Neural cell (in vitro differentiated cells): Measurements from ENCODE around the gene P4HA2. TPM values are rescaled to one million over a fixed set of nuclear protein-coding genes. Genes with fewer than 3 reads are reported as not detected.

ENCODE experiments used
- H2AFZ ChIP-seq: fragments of 200-600, 300-800 bp; sonication (generic), shearing (Covaris generic); 2 replicates; pipeline ENCODE4 v1.6.0; 2014; ENCODE audit warnings: low read depth, mild to moderate bottlenecking, antibody characterized with exemption, low read length, moderate library complexity
- H3F3A ChIP-seq: fragments of 200-600 bp; shearing (Covaris generic); 2 replicates; pipeline ENCODE4 v1.6.1; 2016; ENCODE audit warnings: mild to moderate bottlenecking, moderate library complexity, mixed read lengths, antibody characterized with exemption, low read length; ENCODE audit not compliant: insufficient read depth, poor library complexity, severe bottlenecking
- H3K27ac ChIP-seq: fragments of 200-600, 300-800 bp; sonication (generic), shearing (Covaris generic); 2 replicates; pipeline ENCODE4 v1.5.1; 2014; ENCODE audit warnings: mild to moderate bottlenecking, low read length, moderate library complexity
- H3K27me3 ChIP-seq: fragments of 300-800, 200-600 bp; sonication (generic), shearing (Covaris generic); 2 replicates; pipeline ENCODE4 v1.6.0; 2014; ENCODE audit warnings: mild to moderate bottlenecking, low read depth, low read length, moderate library complexity; ENCODE audit not compliant: insufficient read depth
- H3K36me3 ChIP-seq: fragments of 300-800, 200-600 bp; sonication (generic), shearing (Covaris generic); 2 replicates; pipeline ENCODE4 v1.5.1; 2014; ENCODE audit warnings: mild to moderate bottlenecking, antibody characterized with exemption, low read length, moderate library complexity; ENCODE audit not compliant: insufficient read depth
- H3K4me2 ChIP-seq: fragments of 300-800, 200-600 bp; sonication (generic), shearing (Covaris generic); 2 replicates; pipeline ENCODE4 v1.6.0; 2014; ENCODE audit warnings: mild to moderate bottlenecking, low read length
- H3K4me3 ChIP-seq: fragments of 300-800, 200-600 bp; sonication (generic), shearing (Covaris generic); 2 replicates; pipeline ENCODE4 v1.5.1; 2014; ENCODE audit warnings: mild to moderate bottlenecking, low read length, moderate library complexity
- H3K79me2 ChIP-seq: fragments of 200-600 bp; shearing (Covaris generic); replicated peaks from 2 replicates; pipeline ENCODE4 v1.6.0; 2014; ENCODE audit warnings: mild to moderate bottlenecking, low read length, moderate library complexity; ENCODE audit not compliant: insufficient read depth
- H3K9ac ChIP-seq: fragments of 300-800, 200-600 bp; sonication (generic), shearing (Covaris generic); 2 replicates; pipeline ENCODE4 v1.6.1; 2016; ENCODE audit warnings: mild to moderate bottlenecking, low read length, mixed read lengths
- H3K9me2 ChIP-seq: fragments of 200-600 bp; shearing (Covaris generic); 2 replicates; pipeline ENCODE4 v1.6.1; 2016; ENCODE audit warnings: mild to moderate bottlenecking, low read length, mixed read lengths; ENCODE audit not compliant: insufficient read depth
- H3K9me3 ChIP-seq: fragments of 200-600, 300-800 bp; sonication (generic), shearing (Covaris generic); 2 replicates; pipeline ENCODE4 v1.6.1; 2016; ENCODE audit warnings: mild to moderate bottlenecking, mixed run types, low read length, moderate library complexity, mixed read lengths
- H4K20me1 ChIP-seq: fragments of 200-600 bp; shearing (Covaris generic); 2 replicates; pipeline ENCODE4 v1.6.1; 2016; ENCODE audit warnings: mild to moderate bottlenecking, mixed run types; ENCODE audit not compliant: insufficient read depth
- CTCF ChIP-seq: fragments of 450-650 bp; IDR thresholded peaks from 2 replicates; pipeline ENCODE4 v1.5.1; 2014; ENCODE audit warnings: antibody characterized with exemption, mild to moderate bottlenecking, moderate library complexity; ENCODE audit not compliant: poor library complexity, severe bottlenecking
- EP300 ChIP-seq: fragments of 450-650 bp; conservative IDR thresholded peaks from 2 replicates; pipeline ENCODE4 v1.6.1; 2014; ENCODE audit warnings: antibody characterized with exemption, mild to moderate bottlenecking, moderate library complexity; ENCODE audit not compliant: poor library complexity, severe bottlenecking
- EZH2 ChIP-seq: fragments of 200-600, 300-800 bp; shearing (Covaris generic), sonication (generic); IDR thresholded peaks from 2 replicates; pipeline ENCODE4 v1.6.1; 2014; ENCODE audit warnings: antibody characterized with exemption, low read length, borderline replicate concordance, mild to moderate bottlenecking; ENCODE audit not compliant: insufficient read depth, poor library complexity, severe bottlenecking
- MXI1 ChIP-seq: fragments of 450-650 bp; conservative IDR thresholded peaks from 2 replicates; pipeline ENCODE4 v1.6.1; 2014; ENCODE audit warnings: antibody characterized with exemption, mild to moderate bottlenecking; ENCODE audit not compliant: poor library complexity, severe bottlenecking
- POLR2AphosphoS5 ChIP-seq: IDR thresholded peaks from 2 replicates; pipeline ENCODE4 v1.6.1; 2012
- RAD21 ChIP-seq: fragments of 450-650 bp; conservative IDR thresholded peaks from 2 replicates; pipeline ENCODE4 v1.6.1; 2014; ENCODE audit warnings: antibody characterized with exemption, mild to moderate bottlenecking, moderate library complexity
- SMC3 ChIP-seq: fragments of 450-650 bp; conservative IDR thresholded peaks from 2 replicates; pipeline ENCODE4 v1.6.1; 2014; ENCODE audit warnings: antibody characterized with exemption, mild to moderate bottlenecking, moderate library complexity; ENCODE audit not compliant: poor library complexity
- TAF1 ChIP-seq: IDR thresholded peaks from 2 replicates; pipeline ENCODE4 v1.6.1; 2012; ENCODE audit warnings: low read depth
- polyA plus RNA-seq: library from polyadenylated mRNA; depleted of rRNA; stranded (reverse); fragments of >200 nt; gene quantifications from 2 replicates; pipeline ENCODE4 v1.2.3, GENCODE V29; 2014
- TF ChIP-seq, protein P1 (sequence below): IDR thresholded peaks from 2 replicates; pipeline ENCODE4 v1.6.1; 2012; ENCODE audit warnings: borderline replicate concordance

P4HA2 gene
- polyA plus RNA-seq, 1 donor from 2014 or later, result 1.4 TPM

DNA sequence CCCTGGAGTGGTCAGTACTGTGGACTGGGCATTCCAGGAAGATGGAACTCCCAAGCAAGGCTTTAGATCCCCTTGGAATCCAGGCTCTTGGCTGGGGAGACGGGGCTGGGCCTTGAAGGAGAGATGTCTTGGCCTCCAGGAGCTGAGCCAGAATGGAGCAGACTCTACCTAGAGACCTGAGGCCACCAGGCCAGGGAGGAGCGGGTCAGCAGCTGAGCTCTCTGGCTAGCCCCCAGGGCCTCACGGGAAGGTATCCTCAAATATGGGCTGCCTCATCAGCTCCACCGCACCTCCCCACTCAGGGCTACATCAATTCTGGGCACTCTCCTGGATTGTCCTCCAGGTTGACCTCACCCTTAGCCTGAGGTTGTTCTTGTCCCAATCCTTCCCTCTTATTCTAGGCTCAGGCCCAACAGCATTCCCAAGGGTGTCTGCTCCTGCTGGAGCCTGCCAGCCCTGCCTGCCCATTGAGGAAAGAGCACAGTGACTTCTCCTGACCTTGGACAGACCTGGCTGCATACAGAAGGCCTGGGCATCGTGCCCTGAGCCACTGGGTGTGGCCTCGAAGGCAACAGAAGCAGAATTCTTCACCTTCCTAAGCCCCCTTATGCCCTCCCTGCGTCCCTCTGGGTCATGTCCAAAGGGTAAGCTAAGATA is 26.8 kb upstream of the P4HA2 start:
- TF ChIP-seq POLR2AphosphoS5, result no peak
- TF ChIP-seq, protein P1, sequence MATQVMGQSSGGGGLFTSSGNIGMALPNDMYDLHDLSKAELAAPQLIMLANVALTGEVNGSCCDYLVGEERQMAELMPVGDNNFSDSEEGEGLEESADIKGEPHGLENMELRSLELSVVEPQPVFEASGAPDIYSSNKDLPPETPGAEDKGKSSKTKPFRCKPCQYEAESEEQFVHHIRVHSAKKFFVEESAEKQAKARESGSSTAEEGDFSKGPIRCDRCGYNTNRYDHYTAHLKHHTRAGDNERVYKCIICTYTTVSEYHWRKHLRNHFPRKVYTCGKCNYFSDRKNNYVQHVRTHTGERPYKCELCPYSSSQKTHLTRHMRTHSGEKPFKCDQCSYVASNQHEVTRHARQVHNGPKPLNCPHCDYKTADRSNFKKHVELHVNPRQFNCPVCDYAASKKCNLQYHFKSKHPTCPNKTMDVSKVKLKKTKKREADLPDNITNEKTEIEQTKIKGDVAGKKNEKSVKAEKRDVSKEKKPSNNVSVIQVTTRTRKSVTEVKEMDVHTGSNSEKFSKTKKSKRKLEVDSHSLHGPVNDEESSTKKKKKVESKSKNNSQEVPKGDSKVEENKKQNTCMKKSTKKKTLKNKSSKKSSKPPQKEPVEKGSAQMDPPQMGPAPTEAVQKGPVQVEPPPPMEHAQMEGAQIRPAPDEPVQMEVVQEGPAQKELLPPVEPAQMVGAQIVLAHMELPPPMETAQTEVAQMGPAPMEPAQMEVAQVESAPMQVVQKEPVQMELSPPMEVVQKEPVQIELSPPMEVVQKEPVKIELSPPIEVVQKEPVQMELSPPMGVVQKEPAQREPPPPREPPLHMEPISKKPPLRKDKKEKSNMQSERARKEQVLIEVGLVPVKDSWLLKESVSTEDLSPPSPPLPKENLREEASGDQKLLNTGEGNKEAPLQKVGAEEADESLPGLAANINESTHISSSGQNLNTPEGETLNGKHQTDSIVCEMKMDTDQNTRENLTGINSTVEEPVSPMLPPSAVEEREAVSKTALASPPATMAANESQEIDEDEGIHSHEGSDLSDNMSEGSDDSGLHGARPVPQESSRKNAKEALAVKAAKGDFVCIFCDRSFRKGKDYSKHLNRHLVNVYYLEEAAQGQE, result no peak
- no peak for TF ChIP-seq CTCF
- TF ChIP-seq EZH2, result no peak
- TF ChIP-seq TAF1, result no peak
- TF ChIP-seq MXI1, result no peak
- TF ChIP-seq RAD21, result no peak
- no peak for TF ChIP-seq SMC3
- TF ChIP-seq EP300, result no peak
- Histone ChIP-seq H3K9me2 (no peaks in the 10 kb centered on the region), H3K79me2 (no peaks in the 10 kb centered on the region), H3K9me3 (no peaks in the 10 kb centered on the region), H2AFZ (no peak overlapping the region), H3K4me3 (no peak overlapping the region), H4K20me1 (no peaks in the 10 kb centered on the region), H3K9ac (no peak overlapping the region), H3K4me2 (no peak overlapping the region), H3K36me3 (no peaks in the 10 kb centered on the region), H3K27me3 (peaks cover 12% of the 10 kb centered on the region), H3F3A (no peaks in the 10 kb centered on the region), H3K27ac (no peak overlapping the region)

- H3K36me3 ChIP-seq, result no peaks in the 10 kb centered on the region
- H3K9ac ChIP-seq, result no peak overlapping the region
- no peaks in the 10 kb centered on the region for H4K20me1 ChIP-seq
- no peak overlapping the region for H3K4me3 ChIP-seq
- H3K79me2 ChIP-seq, result no peaks in the 10 kb centered on the region
- H3F3A ChIP-seq, result no peaks in the 10 kb centered on the region
- no peak for TF ChIP-seq MXI1
- no peak for TF ChIP-seq SMC3
- no peak overlapping the region for H3K4me2 ChIP-seq
- peaks cover 12% of the 10 kb centered on the region for H3K27me3 ChIP-seq
- H2AFZ ChIP-seq, result no peak overlapping the region
- H3K9me2 ChIP-seq, result no peaks in the 10 kb centered on the region
- H3K27ac ChIP-seq, result no peak overlapping the region
- no peaks in the 10 kb centered on the region for H3K9me3 ChIP-seq
Observed at GRCh38 chr5:132253452-132254320, 26.0 kb upstream of the P4HA2 start.
